Smooth muscle cell (in vitro differentiated cells): Measurements from ENCODE around the gene SLC4A9. TPM values are rescaled to one million over a fixed set of nuclear protein-coding genes. Genes with fewer than 3 reads are reported as not detected.

Experiments
- DNase-seq: peaks from one replicate; lab custom pipeline; 2025; ENCODE audit not compliant: unreplicated experiment; lab: John Stamatoyannopoulos, UW
- H2AFZ ChIP-seq: fragments of 200-600 bp; sonication (generic); 2 replicates; pipeline ENCODE4 v1.6.0; 2016; ENCODE audit warnings: antibody characterized with exemption, low read depth, mild to moderate bottlenecking
- H3F3A ChIP-seq: fragments of 200-600 bp; sonication (generic); 2 replicates; pipeline ENCODE4 v1.6.0; 2017; ENCODE audit warnings: antibody characterized with exemption, low read depth
- H3K27ac ChIP-seq: fragments of 200-600 bp; sonication (generic); 2 replicates; pipeline ENCODE4 v1.5.1; 2016; ENCODE audit warnings: low read depth, mild to moderate bottlenecking
- H3K27me3 ChIP-seq: fragments of 200-600 bp; sonication (generic); 2 replicates; pipeline ENCODE4 v1.6.1; 2016; ENCODE audit warnings: low read depth, mild to moderate bottlenecking
- H3K36me3 ChIP-seq: fragments of 200-600 bp; sonication (generic); 2 replicates; pipeline ENCODE4 v1.5.1; 2016; ENCODE audit warnings: low read depth
- H3K4me1 ChIP-seq: fragments of 200-600 bp; sonication (generic); 2 replicates; pipeline ENCODE4 v1.5.1; 2016; ENCODE audit warnings: low read depth
- H3K4me2 ChIP-seq: fragments of 200-600 bp; sonication (generic); 2 replicates; pipeline ENCODE4 v1.6.0; 2016; ENCODE audit warnings: mild to moderate bottlenecking
- H3K4me3 ChIP-seq: fragments of 200-600 bp; sonication (generic); 2 replicates; pipeline ENCODE4 v1.5.1; 2016; ENCODE audit warnings: mild to moderate bottlenecking
- H3K79me2 ChIP-seq: fragments of 200-600 bp; sonication (generic); 2 replicates; pipeline ENCODE4 v1.6.0; 2016; ENCODE audit warnings: low read depth, mild to moderate bottlenecking
- H3K9ac ChIP-seq: fragments of 200-600 bp; sonication (generic); 2 replicates; pipeline ENCODE4 v1.6.0; 2016; ENCODE audit warnings: low read depth
- H3K9me3 ChIP-seq: fragments of 200-600 bp; sonication (generic); replicated peaks from 2 replicates; pipeline ENCODE4 v1.5.1; 2016; ENCODE audit warnings: low read depth
- H4K20me1 ChIP-seq: fragments of 200-600 bp; sonication (generic); 2 replicates; pipeline ENCODE4 v1.6.0; 2016; ENCODE audit warnings: low read depth
- CTCF ChIP-seq: fragments of 200-600 bp; sonication (generic); IDR thresholded peaks from 2 replicates; pipeline ENCODE4 v1.5.1; 2017; ENCODE audit warnings: borderline replicate concordance, mild to moderate bottlenecking, antibody characterized with exemption; ENCODE audit not compliant: insufficient read depth, poor library complexity, severe bottlenecking
- WGBS: methylation state at CpG from one replicate; pipeline ENCODE4 v1.1.7; 2016; ENCODE audit warnings: low lambda C conversion rate; 5-methylcytosine and 5-hydroxymethylcytosine counted together
- polyA plus RNA-seq: library from polyadenylated mRNA; unstranded; fragments of >200 nt; fragmentation: Nextera tagmentation; extraction: Ambion mirVana; gene quantifications from 2 replicates; pipeline ENCODE4 v1.2.1, GENCODE V29; 2016
- total RNA-seq: library from RNA; depleted of rRNA; stranded (reverse); fragments of >200 nt; gene quantifications from 2 replicates; pipeline ENCODE4 v1.2.3, GENCODE V29; 2014

The SLC4A9 gene
- total and polyA plus RNA-seq, 2 experiments from 2014 or later, result not detected

- Histone ChIP-seq H3F3A (peaks cover 6% of the 10 kb centered on the region), H3K9me3 (no peaks in the 10 kb centered on the region), H4K20me1 (peaks cover 38% of the 10 kb centered on the region), H3K4me1 (no peaks in the 10 kb centered on the region), H3K27ac (peak overlapping the region; percentile 20), H3K27me3 (no peaks in the 10 kb centered on the region), H3K79me2 (peaks cover 30% of the 10 kb centered on the region), H3K4me3 (no peak overlapping the region), H2AFZ (no peak overlapping the region), H3K4me2 (no peak overlapping the region), H3K9ac (no peak overlapping the region), H3K36me3 (peaks cover 17% of the 10 kb centered on the region)
- DNase-seq, result no peak
- TF ChIP-seq CTCF, result no peak
- 88% methylated on average over 2 of the region's 2 CpGs for WGBS
These were observed 21.1 kb upstream of the SLC4A9 start for GRCh38 chr5:140338908-140339307.

GRCh38 chr5:140339636-140340035 lies 20.4 kb upstream of the SLC4A9 start:
- H3K9ac ChIP-seq, result no peak overlapping the region
- peaks cover 6% of the 10 kb centered on the region for H3F3A ChIP-seq
- H3K79me2 ChIP-seq, result peaks cover 37% of the 10 kb centered on the region
- H3K4me1 ChIP-seq, result no peaks in the 10 kb centered on the region
- H3K27me3 ChIP-seq, result no peaks in the 10 kb centered on the region
- peaks cover 10% of the 10 kb centered on the region for H3K36me3 ChIP-seq
- no peaks in the 10 kb centered on the region for H3K9me3 ChIP-seq
- DNase-seq, result no peak
- H4K20me1 ChIP-seq, result peaks cover 44% of the 10 kb centered on the region
- H3K27ac ChIP-seq, result peak overlapping the region; percentile 40
- no peak for TF ChIP-seq CTCF
- H3K4me3 ChIP-seq, result no peak overlapping the region
- no peak overlapping the region for H2AFZ ChIP-seq
- 77% methylated on average over 4 of the region's 4 CpGs for WGBS
- H3K4me2 ChIP-seq, result no peak overlapping the region

GRCh38 chr5:140340605-140341121 lies 19.3 kb upstream of the SLC4A9 start:
- no peak for TF ChIP-seq CTCF
- no peak overlapping the region for H2AFZ ChIP-seq
- no peak overlapping the region for H3K4me2 ChIP-seq
- no peaks in the 10 kb centered on the region for H3K27me3 ChIP-seq
- DNase-seq, result no peak
- H3K9me3 ChIP-seq, result no peaks in the 10 kb centered on the region
- peaks cover 6% of the 10 kb centered on the region for H3K4me1 ChIP-seq
- peaks cover 54% of the 10 kb centered on the region for H4K20me1 ChIP-seq
- peaks cover 47% of the 10 kb centered on the region for H3K79me2 ChIP-seq
- peaks cover 8% of the 10 kb centered on the region for H3K36me3 ChIP-seq
- peak overlapping the region; percentile 24 for H3K27ac ChIP-seq
- H3K9ac ChIP-seq, result no peak overlapping the region
- no peak overlapping the region for H3K4me3 ChIP-seq
- H3F3A ChIP-seq, result peaks cover 6% of the 10 kb centered on the region

- Histone ChIP-seq H3K4me1 (peaks cover 6% of the 10 kb centered on the region), H3K27ac (no peak overlapping the region), H3K27me3 (no peaks in the 10 kb centered on the region), H3K9ac (no peak overlapping the region), H3K79me2 (peaks cover 49% of the 10 kb centered on the region), H2AFZ (no peak overlapping the region), H4K20me1 (peaks cover 54% of the 10 kb centered on the region), H3K36me3 (peaks cover 3% of the 10 kb centered on the region), H3K4me2 (no peak overlapping the region), H3K4me3 (no peak overlapping the region), H3K9me3 (no peaks in the 10 kb centered on the region), H3F3A (peaks cover 6% of the 10 kb centered on the region)
- DNase-seq, result no peak
- no peak for TF ChIP-seq CTCF
- WGBS, result 92% methylated on average over 5 of the region's 5 CpGs
These were observed 18.4 kb upstream of the SLC4A9 start for GRCh38 chr5:140341591-140341990.
